ENCODE measurements around the gene RUNX3. TPM values are rescaled to one million over a fixed set of nuclear protein-coding genes. Genes with fewer than 3 reads are reported as not detected.

Gene RUNX3
- polyA plus RNA-seq, 1 of the 3 experiments (the other 2 are of a cell fraction) = not detected

- Histone ChIP-seq H3K9me3 (no peaks in the 10 kb centered on the region), H4K20me1 (ENCODE audit: insufficient read depth) (no peaks in the 10 kb centered on the region), H3F3A (replicated peaks; ENCODE audit: insufficient read depth) (no peaks in the 10 kb centered on the region), H3K27ac (ENCODE audit: low read depth in 2 of 2, low read length in 1 of 2) (peak overlapping the region in 1 of 2 experiments; percentile 74; a peak in 2 of 4 replicates), H3K27me3 (ENCODE audit: insufficient read depth) (no peaks in the 10 kb centered on the region), H2AFZ (ENCODE audit: low read depth) (no peak overlapping the region), H3K9me2 (no peaks in the 10 kb centered on the region), H3K4me2 (no peak overlapping the region), H3K36me3 (replicated peaks in 1 of 2; ENCODE audit: control insufficient read depth in 1 of 2, insufficient read depth in 2 of 2, low read length in 1 of 2) (no peaks in the 10 kb centered on the region), H3K4me1 (ENCODE audit: control insufficient read depth in 1 of 2, insufficient read depth in 2 of 2, low read depth in 1 of 2, low read length in 1 of 2) (peaks cover 0 to 30% of the 10 kb centered on the region in 2 experiments; a peak in 1 of 4 replicates), H3K9ac (no peak overlapping the region), H3K4me3 (ENCODE audit: low read depth in 2 of 2, low read length in 1 of 2) (no peak overlapping the region), H3K79me2 (ENCODE audit: insufficient read depth) (no peaks in the 10 kb centered on the region)
- DNase-seq = peak; percentile 89
- ChIA-PET CTCF (interaction anchor here (0.8 to 3.0 kb wide), 8 partner anchors 12 to 184 kb away, joined by 3 to 29 read pairs (median 4); partner anchors contain the start of gene RUNX3), POLR2A (interaction anchor here (1.0 kb wide), 1 partner anchor 319 kb away, joined by 4 read pairs; no protein-coding TSS in a partner anchor)
- 60% methylated on average over 20 of the region's 33 CpGs for WGBS (ENCODE audit: low lambda C conversion rate)
- TF ChIP-seq USF2 (IDR thresholded peaks at IDR 0.05; ENCODE audit: borderline replicate concordance, low read depth, low read length) = no peak
- TF ChIP-seq CHD2 (IDR thresholded peaks at IDR 0.05; ENCODE audit: low read length, partially characterized antibody) = peak; percentile 14
- TF ChIP-seq PBX3 (IDR thresholded peaks at IDR 0.05) = peak; percentile 32; the same call in 1 of the 2 replicates
- TF ChIP-seq MXI1 (IDR thresholded peaks at IDR 0.05; ENCODE audit: low read depth, low read length) = peak; percentile 47; the same call in 1 of the 2 replicates
These were observed 15.6 kb downstream of the RUNX3 start for GRCh38 chr1:24914226-24915069.

- H2AFZ ChIP-seq (ENCODE audit: low read depth) = no peak overlapping the region
- H3K79me2 ChIP-seq (ENCODE audit: insufficient read depth) = no peaks in the 10 kb centered on the region
- no peaks in the 10 kb centered on the region for H3K9me3 ChIP-seq
- no peaks in the 10 kb centered on the region for H3K36me3 ChIP-seq (replicated peaks in 1 of 2; ENCODE audit: control insufficient read depth in 1 of 2, insufficient read depth in 2 of 2, low read length in 1 of 2)
- peaks cover 0 to 30% of the 10 kb centered on the region in 2 experiments; a peak in 1 of 4 replicates for H3K4me1 ChIP-seq (ENCODE audit: control insufficient read depth in 1 of 2, insufficient read depth in 2 of 2, low read depth in 1 of 2, low read length in 1 of 2)
- TF ChIP-seq EP300 (IDR thresholded peaks at IDR 0.05; ENCODE audit: borderline replicate concordance in 1 of 2, low read depth in 1 of 2, low read length in 1 of 2) (no peak), RAD21 (IDR thresholded peaks at IDR 0.05; ENCODE audit: low read length) (no peak), TEAD4 (IDR thresholded peaks at IDR 0.05; ENCODE audit: borderline replicate concordance, insufficient read depth) (no peak), YY1 (IDR thresholded peaks at IDR 0.05; ENCODE audit: low read depth) (no peak), NRF1 (IDR thresholded peaks at IDR 0.05; ENCODE audit: low read depth, low read length) (no peak), FOXM1 (IDR thresholded peaks at IDR 0.05; ENCODE audit: low read depth) (no peak), NFIC (IDR thresholded peaks at IDR 0.05; ENCODE audit: borderline replicate concordance) (no peak), MAX (IDR thresholded peaks at IDR 0.05; ENCODE audit: low read depth) (no peak), ZBTB33 (IDR thresholded peaks at IDR 0.05; ENCODE audit: borderline replicate concordance, low read depth) (no peak), SIN3A (IDR thresholded peaks at IDR 0.05; ENCODE audit: borderline replicate concordance, low read depth, low read length) (no peak), USF1 (IDR thresholded peaks at IDR 0.05; ENCODE audit: borderline replicate concordance, low read depth) (no peak), RXRA (IDR thresholded peaks at IDR 0.05; ENCODE audit: borderline replicate concordance, low read depth) (no peak), SMC3 (IDR thresholded peaks at IDR 0.05; ENCODE audit: low read depth, low read length) (no peak), JUND (IDR thresholded peaks at IDR 0.05) (no peak), CHD2 (IDR thresholded peaks at IDR 0.05; ENCODE audit: low read length, partially characterized antibody) (no peak), GABPA (IDR thresholded peaks at IDR 0.05; ENCODE audit: low read depth) (no peak), FOXJ3 (CRISPR knock-in tag; IDR thresholded peaks at IDR 0.05) (no peak), EZH2phosphoT487 (IDR thresholded peaks at IDR 0.05; ENCODE audit: borderline replicate concordance, low read depth) (no peak)
- WGBS (ENCODE audit: low lambda C conversion rate) = 90% methylated on average over 2 of the region's 10 CpGs
- no peak for DNase-seq
- no peaks in the 10 kb centered on the region for H3K9me2 ChIP-seq
- no peak overlapping the region for H3K4me3 ChIP-seq (ENCODE audit: low read depth in 2 of 2, low read length in 1 of 2)
- H3K9ac ChIP-seq = no peak overlapping the region
- H3K27me3 ChIP-seq (ENCODE audit: insufficient read depth) = no peaks in the 10 kb centered on the region
- H4K20me1 ChIP-seq (ENCODE audit: insufficient read depth) = no peaks in the 10 kb centered on the region
- CTCF ChIA-PET = interaction anchor here (0.8 to 3.0 kb wide), 10 partner anchors 15 to 292 kb away, joined by 3 to 29 read pairs (median 4); no protein-coding TSS in a partner anchor
- POLR2A ChIA-PET = interaction anchor here (1.0 kb wide), 1 partner anchor 319 kb away, joined by 4 read pairs; no protein-coding TSS in a partner anchor
- H3F3A ChIP-seq (replicated peaks; ENCODE audit: insufficient read depth) = no peaks in the 10 kb centered on the region
- H3K4me2 ChIP-seq = no peak overlapping the region
- peak overlapping the region in 1 of 2 experiments; percentile 74; a peak in 2 of 4 replicates for H3K27ac ChIP-seq (ENCODE audit: low read depth in 2 of 2, low read length in 1 of 2)
These were observed 16.4 kb downstream of the RUNX3 start for GRCh38 chr1:24913616-24914225.
